Hippocampal formation (tissue), 2 donors: ENCODE measurements around the gene FLYWCH2.

Experiments
- DNase-seq, 2 donors: peaks; one replicate each; lab custom pipeline; 2025; lab: John Stamatoyannopoulos, UW

FLYWCH2 gene

DNA sequence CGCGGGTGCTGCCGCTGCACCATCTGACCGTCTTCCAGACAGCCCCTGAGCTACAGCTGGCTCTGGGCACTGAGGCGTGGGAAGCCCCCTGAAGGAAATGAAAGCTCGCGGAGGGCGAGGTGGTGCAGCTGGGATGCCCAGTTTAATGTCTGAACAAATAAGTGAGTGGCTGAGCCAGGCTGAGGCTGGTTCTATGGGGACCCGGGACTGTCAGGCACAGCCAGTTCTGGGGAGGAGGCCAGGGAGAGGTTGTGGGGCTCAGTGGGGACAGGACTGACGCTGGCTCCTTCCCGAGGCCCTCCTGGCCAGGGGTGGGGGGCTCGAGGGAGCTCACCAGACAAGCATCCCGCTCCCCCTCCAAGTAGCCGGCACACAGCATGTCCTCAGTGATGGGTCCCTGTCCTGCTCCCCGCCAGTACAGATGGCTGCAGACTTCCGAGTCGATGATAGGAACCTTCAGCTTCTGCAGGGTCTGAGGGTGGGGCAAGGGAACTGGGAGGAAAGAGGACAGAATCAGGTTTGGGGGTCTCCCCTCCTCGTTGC is 29.4 kb upstream of the FLYWCH2 start:
- DNase-seq = no peak

DNA sequence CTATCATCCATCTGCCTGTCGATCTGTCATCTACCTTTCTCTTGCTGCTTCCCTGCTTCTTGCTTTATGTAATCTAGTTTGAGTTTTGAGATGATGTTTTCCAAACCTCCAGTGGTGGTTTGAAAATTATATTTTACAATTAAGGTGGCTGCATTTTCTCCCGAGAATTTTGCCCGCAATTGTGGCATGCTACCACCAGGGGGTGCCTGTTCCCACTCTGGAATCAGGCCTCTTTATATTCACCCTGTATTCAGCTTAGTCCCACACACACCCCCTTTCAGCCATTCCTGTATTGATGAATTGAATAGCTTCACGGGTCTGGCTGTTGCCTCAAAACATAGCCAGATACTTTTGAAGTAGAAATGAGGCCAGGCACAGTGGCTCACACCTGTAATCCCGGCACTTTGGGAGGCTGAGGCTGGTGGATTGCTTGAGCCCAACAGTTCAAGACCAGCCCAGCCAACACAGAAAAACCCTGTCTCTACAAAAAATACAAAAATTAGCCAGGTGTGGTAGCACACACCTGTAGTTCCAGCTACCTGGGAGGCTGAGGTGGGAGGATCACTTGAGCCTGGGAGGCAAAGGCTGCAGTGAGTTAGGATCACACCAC is 28.2 kb upstream of the FLYWCH2 start:
- no peak for DNase-seq

DNA sequence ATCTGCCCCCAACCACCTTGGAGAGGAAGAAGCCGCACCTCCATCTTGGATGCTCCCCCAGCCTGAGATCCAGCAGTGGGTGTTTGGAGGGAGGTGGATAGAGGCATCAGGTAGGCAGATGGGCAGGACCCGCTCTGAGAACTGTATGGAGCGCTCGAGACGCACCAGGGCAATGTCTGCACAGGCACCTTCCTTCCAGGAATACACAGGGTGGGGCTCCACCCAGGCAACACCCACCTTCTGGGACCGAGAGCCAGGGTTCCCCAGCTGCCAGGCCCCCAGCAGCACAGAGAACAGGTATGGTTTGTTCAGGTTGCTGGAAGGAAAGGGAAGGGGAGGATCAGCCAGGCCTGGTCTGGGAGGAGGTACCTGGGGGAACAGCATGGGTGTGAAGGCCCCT is 27.5 kb upstream of the FLYWCH2 start:
- DNase-seq = no peak

- no peak for DNase-seq
Observed at GRCh38 chr16:2856061-2856670, 26.8 kb upstream of the FLYWCH2 start.

GRCh38 chr16:2856686-2857450 is 26.1 kb upstream of the FLYWCH2 start:
- no peak for DNase-seq

DNA sequence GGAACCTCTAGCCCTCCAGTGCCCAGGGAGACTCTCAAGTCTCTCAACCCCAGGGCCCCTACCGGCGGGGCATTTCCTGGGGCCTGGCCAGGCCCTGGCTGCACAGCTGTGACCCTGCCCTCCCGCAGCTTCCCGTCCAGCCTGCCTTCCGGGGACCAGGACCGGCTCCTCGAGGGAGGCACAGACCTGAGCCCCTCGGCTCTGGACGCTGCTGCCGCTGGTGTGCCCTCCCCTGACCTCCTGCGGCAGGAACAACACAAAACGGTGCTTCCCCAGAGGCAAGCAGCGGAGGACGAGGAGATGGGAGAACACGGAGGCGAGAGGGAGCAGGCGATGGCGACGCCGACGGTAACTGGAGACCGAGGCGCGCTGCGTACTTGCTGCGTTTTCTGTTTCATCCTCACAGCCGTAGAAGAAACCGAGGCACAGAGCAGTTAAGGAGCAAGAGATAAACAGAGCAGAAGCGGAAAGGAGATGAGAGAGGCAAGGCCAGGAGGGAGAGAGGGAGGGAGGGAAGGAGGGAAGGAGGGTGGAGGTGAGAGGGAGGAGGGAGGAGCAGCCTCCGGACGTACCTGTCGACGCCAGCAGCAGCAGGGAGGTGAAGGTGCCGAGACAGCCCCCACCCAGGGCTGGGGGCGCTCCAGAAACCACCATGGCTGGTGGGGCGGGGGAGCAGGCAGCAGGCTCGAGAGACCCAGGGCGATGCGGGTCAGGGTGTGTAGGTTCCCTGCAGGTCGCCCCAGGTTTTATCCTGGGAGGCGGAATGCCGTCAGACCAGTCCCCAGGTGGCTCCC is 25.4 kb upstream of the FLYWCH2 start, which contains the start of gene PRSS22:
PRSS22 (minus strand) TSS at position 720 of the 794 bp plus-strand sequence; CDS start at position 654, 66 bp downstream.
- no peak for DNase-seq

DNA sequence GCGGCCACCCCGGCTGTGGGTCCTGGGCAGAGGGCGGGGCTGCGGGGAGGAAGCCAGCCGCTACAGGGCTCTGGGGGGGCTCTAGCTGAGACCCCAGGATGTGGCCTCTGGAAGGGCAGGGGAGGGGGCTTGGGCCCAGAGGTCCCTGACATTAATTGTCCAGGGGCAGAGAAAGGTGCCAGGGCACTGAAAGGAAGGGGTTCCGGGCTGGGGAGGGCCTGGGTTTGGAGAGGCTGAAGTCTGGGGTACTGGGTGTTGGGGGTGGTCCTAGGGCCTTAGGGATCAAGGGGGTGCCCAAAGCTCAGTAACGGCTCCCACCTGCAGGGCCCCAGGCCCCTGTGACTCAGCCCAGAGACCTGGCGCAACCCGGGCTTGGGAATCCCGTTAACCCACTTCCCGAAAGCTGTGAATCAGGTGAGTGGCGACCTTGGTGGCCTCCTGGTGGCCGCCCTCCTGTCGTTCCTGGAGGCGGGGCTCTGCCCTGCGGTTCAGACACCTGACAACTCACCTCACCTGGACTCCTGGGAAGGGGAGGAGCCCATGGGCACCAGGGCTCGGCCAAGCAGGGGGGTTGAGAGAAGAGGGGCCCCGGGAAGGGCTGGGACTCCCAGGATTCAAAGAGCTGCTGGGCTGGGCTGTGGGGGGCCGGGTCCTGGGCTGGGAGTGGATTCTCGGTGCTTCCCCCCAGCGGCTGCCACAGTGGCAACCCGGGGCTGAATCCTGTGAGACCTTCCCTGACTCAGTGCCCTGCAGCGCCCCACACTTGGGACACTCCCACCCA is 24.6 kb upstream of the FLYWCH2 start:
- no peak for DNase-seq

DNA sequence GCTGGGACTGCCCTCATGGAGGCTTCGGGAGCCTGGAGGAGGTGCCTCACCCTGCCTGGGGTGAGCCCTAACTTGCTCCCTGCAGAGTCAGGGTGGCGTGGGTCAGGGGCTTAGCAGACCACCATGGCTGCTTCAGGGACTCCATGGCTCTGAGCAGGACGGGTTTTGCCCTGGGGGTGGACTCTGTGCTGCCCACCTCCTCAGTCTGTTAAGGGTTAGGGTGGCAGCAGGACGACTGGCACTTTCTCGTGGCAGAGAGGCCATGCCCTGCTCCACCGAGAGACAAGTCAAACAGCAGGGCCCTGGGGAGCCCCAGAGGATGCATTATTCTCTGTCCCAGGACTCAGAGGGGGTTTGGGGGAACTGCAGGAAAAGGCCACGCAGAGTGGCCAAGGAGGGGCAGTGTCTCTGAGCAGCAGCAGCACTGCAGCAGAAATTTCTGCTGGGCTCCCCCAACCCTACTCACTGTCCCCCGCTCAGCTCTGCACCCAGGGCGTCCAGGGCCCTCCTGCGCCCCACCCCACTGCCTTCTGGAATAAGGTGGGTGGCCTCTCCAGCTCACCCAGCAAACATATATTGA is 23.2 kb upstream of the FLYWCH2 start:
- DNase-seq = no peak

GRCh38 chr16:2860826-2861567 is 22.0 kb upstream of the FLYWCH2 start:
- no peak for DNase-seq

DNA sequence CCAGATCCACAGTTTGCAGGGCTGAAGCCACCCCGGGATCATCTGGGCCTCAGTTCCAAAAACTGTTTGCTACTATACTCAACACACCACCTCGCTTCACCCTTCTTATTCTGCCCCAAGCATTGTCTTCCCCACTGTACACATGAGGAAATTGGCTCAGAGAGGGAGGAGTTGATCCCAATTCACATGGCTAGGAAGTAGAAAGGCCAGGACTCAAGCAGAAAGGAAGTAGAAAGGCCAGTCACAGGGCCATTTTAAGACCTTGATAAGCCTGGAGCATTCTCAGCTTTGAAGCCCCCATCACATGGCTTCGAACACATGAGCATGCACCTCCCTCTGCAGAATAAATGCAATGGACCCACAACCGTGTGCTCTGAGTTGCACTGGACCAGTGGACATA is 17.4 kb upstream of the FLYWCH2 start:
- no peak for DNase-seq

- no peak for DNase-seq
Observed at GRCh38 chr16:2866431-2866830, 16.6 kb upstream of the FLYWCH2 start.

DNA sequence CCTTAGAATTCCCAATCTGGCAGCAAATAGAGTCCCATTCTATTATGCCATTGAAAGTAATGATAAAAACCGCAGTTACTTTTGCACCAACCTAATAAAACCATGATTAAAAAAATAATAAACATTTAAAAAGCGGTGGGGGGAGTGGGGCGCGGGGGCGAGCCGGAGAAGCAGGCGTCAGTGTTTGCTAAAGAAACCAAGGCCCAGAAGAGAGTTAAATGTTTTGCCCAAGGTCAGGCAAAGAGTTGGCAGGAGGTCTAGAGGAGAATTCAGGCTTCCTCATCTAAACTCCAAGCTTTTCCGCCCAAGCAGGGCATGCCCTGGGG is 15.4 kb upstream of the FLYWCH2 start:
- DNase-seq = no peak

DNA sequence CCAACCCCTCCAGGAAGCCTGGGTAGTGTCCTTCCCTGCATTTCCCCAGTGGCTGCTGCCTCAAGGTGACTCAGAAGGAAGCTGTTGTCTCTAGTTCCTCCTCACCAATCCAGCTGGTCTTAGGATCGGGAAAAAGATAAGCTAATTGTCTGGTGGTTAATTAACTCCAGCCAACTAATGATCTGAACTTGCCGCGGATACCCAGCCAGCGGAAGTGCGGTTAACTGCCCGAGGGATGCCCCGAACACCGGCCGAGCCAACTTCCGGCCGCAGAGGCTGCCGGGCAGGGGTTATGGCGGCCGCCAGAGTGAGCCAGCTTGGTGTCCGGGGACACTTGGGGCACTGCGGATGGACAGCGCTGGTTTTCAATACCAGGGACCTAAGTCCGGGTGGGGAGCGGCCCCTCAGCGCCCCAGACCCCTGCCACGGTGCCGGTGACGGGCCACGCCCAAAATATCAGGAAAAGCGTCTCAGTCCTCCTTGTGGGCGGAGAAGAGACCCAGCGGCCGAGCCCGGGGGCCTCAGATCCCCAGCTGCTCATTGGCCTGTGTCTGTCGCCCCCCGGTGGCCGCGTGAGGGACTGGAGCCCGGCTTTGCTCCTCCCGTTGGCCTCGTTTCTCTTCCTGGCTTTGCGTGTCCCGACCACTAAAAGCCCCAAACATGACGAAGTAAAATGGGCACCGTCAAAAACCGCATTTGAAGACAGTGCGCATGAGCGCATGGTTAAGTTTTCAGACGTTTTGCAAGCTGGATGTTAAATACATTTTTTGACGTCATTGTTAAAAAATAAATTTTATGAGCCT is 14.8 kb upstream of the FLYWCH2 start:
- DNase-seq = peak; percentile 82 to 92

GRCh38 chr16:2871926-2872325 is 11.1 kb upstream of the FLYWCH2 start:
- no peak for DNase-seq

DNA sequence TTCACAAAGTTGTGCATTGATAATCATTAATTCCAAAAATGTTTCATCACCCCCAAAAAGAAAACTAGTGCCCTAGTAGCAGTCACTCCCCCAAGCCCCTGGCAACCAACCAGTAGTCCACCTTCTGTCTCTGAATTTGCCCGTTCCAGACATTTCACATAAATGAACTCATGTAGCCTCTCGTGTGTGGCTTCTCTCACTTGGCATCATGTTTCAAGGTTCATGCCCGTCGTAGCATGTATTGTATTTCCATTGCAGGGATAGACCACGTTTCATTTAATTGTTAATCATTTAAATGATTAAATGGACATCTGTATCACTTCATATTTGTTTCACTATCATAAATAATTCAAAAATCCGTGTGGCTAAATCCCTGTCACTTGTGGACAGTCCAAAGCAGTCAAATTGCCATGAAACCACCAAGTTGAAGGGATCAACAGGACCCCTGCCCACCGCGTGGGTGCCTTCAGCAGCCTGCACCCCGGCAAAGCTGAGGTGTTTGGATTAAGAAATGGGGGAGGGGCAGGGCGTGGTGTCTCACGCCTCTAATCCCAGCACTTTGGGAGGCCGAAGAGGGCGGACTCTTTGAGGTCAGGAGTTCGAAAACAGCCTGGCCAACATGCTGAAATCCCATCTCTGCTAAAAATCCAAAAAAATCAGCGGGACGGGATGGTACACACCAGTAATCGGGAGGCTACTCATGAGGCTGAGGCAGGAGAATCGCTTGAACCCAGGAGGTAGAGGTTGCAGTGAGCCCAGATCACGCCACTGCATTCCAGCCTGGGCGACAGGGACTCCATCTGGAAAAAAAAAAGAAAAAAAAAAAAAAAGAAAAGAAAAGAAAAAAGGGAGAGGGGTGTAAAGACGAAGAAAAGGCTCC is 8.7 kb upstream of the FLYWCH2 start:
- DNase-seq = no peak

- peak; percentile 56 to 62 for DNase-seq
Observed at GRCh38 chr16:2874912-2875362, 8.1 kb upstream of the FLYWCH2 start.

DNA sequence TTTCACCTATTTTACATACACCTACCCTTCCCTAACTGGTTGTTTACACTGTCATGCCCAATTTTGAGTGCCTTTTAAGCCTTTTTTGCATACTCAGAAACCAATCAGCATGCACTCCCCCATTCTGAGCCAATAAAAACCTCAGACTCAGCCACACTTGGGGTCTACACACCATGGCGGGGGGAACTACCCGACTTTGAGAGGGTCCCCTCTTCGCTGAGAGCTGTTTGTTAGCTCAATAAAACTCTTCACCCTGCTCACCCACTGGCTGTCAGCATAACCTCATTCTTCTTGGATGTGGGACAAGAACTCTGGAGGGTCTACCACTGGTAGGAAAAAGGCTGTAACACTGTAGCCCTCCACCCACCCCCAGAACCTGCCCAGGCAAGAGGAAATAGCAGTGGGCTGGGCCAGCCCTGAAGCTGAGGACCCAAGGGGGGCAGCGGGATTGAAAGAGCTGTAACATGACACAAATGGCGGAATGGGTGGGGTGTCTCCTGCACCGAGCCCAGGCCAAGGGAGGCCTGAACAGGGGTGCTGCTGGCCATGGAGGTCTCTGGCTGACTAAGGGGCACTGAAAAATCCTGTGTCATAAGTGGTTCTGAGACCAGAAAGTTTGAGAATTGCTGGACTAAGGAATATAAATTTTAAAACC is 3.0 kb upstream of the FLYWCH2 start:
- DNase-seq = no peak
